Measurements from ENCODE around the gene SPDL1.

Gene SPDL1

GRCh38 chr5:169583424-169584220 is at the start of gene SPDL1:
Gene SPDL1 (plus strand): TSS chr5:169583773. CDS start chr5:169588417, 4,644 bp downstream.
- DNase-seq: peak; percentile 92

GRCh38 chr5:169534311-169534880 is 49.2 kb upstream of the SPDL1 start:
- DNase-seq: no peak

- no peak for DNase-seq
Observed at GRCh38 chr5:169534939-169535338, 48.6 kb upstream of the SPDL1 start.

- DNase-seq: no peak
Observed at GRCh38 chr5:169538944-169539343, 44.6 kb upstream of the SPDL1 start.

- DNase-seq: no peak
Observed at GRCh38 chr5:169542811-169543210, 40.8 kb upstream of the SPDL1 start.

- DNase-seq: no peak
Observed at GRCh38 chr5:169544264-169544950, 39.2 kb upstream of the SPDL1 start.

- no peak for DNase-seq
Observed at GRCh38 chr5:169545762-169546161, 37.8 kb upstream of the SPDL1 start.

GRCh38 chr5:169546346-169546745 is 37.2 kb upstream of the SPDL1 start:
- DNase-seq: no peak

GRCh38 chr5:169547508-169547907 is 36.1 kb upstream of the SPDL1 start:
- DNase-seq: no peak

- no peak for DNase-seq
Observed at GRCh38 chr5:169548315-169548714, 35.3 kb upstream of the SPDL1 start.

- no peak for DNase-seq
Observed at GRCh38 chr5:169549453-169550100, 34.0 kb upstream of the SPDL1 start.

GRCh38 chr5:169550227-169550626 is 33.3 kb upstream of the SPDL1 start:
- DNase-seq: no peak

GRCh38 chr5:169551146-169551545 is 32.4 kb upstream of the SPDL1 start:
- DNase-seq: no peak

GRCh38 chr5:169551696-169552095 is 31.9 kb upstream of the SPDL1 start:
- DNase-seq: no peak

GRCh38 chr5:169554251-169554650 is 29.3 kb upstream of the SPDL1 start:
- DNase-seq: no peak

- DNase-seq: no peak
Observed at GRCh38 chr5:169557838-169558237, 25.7 kb upstream of the SPDL1 start.

- DNase-seq: no peak
Observed at GRCh38 chr5:169561893-169562292, 21.7 kb upstream of the SPDL1 start.

GRCh38 chr5:169563369-169563768 is 20.2 kb upstream of the SPDL1 start:
- DNase-seq: no peak

GRCh38 chr5:169566202-169566601 is 17.4 kb upstream of the SPDL1 start:
- no peak for DNase-seq

GRCh38 chr5:169567079-169567478 is 16.5 kb upstream of the SPDL1 start:
- no peak for DNase-seq

- DNase-seq: no peak
Observed at GRCh38 chr5:169569513-169569912, 14.1 kb upstream of the SPDL1 start.

- DNase-seq: no peak
Observed at GRCh38 chr5:169571355-169571754, 12.2 kb upstream of the SPDL1 start.

- no peak for DNase-seq
Observed at GRCh38 chr5:169574134-169574646, 9.4 kb upstream of the SPDL1 start.

Data from activated CD8-positive, alpha-beta memory T cell treated with anti-CD3 and anti-CD28 coated beads, Interleukin-2, amount 50 U/mL, for 4 hours (primary cell).